Endothelial cell of umbilical vein (primary cell): ENCODE measurements around the gene SRGAP3. TPM values are rescaled to one million over a fixed set of nuclear protein-coding genes. Genes with fewer than 3 reads are reported as not detected.

Experiments used
- BruUV-seq: library from RNA; stranded (reverse); fragments of 400-500 nt; replicated peaks from 2 replicates; lab custom pipeline; 2021; lab: Mats Ljungman, UMichigan
- CTCF ChIA-PET: fragments of 300-600, 350-600 bp; sonication (Branson Sonifier 250); formaldehyde crosslinking; loops from one replicate; lab custom pipeline; 2021; ENCODE audit warnings: antibody characterized with exemption, inconsistent platforms; lab: Charles Lee
- POLR2A ChIA-PET: fragments of 300-600, 350-600 bp; sonication (Branson Sonifier 250); formaldehyde crosslinking; loops from one replicate; lab custom pipeline; 2021; ENCODE audit warnings: antibody characterized with exemption, inconsistent platforms; lab: Charles Lee
- DNase-seq: peaks from one replicate; pipeline ENCODE4 v3.0.0-alpha.2; 2011; ENCODE audit warnings: low read depth, low spot score
- FAIRE-seq: peaks from 2 replicates; lab custom pipeline; 2011; peaks lifted over from hg19 to GRCh38; lab: Jason Lieb, UNC
- H2AFZ ChIP-seq: 2 replicates; pipeline ENCODE4 v1.6.0; 2012; ENCODE audit warnings: low read depth, low read length, control low read depth, inconsistent platforms
- H3K27ac ChIP-seq: 2 replicates; pipeline ENCODE4 v1.5.1; 2011; ENCODE audit warnings: low read depth, mild to moderate bottlenecking, control low read depth, low read length, moderate library complexity; ENCODE audit not compliant: insufficient read depth
- H3K27me3 ChIP-seq, 2 experiments: 2 replicates each; pipeline versions ENCODE4 v1.6.0 to v1.6.1; 2011; ENCODE audit warnings: low read length in 2 of 2, mixed read lengths in 1 of 2; ENCODE audit not compliant: control insufficient read depth in 2 of 2, insufficient read depth in 2 of 2
- H3K36me3 ChIP-seq, 2 experiments: 2 replicates in 1 of 2; 3 replicates in 1 of 2; pipeline ENCODE4 v1.5.1; 2011; ENCODE audit warnings: low read length in 2 of 2, mild to moderate bottlenecking in 1 of 2, moderate library complexity in 1 of 2; ENCODE audit not compliant: control insufficient read depth in 2 of 2, insufficient read depth in 2 of 2; ENCODE audit errors: extremely low read depth in 1 of 2
- H3K4me1 ChIP-seq: 3 replicates; pipeline ENCODE4 v1.5.1; 2011; ENCODE audit warnings: mild to moderate bottlenecking, low read length; ENCODE audit not compliant: control insufficient read depth, insufficient read depth; ENCODE audit errors: extremely low read depth
- H3K4me2 ChIP-seq: 2 replicates; pipeline ENCODE4 v1.6.1; 2011; ENCODE audit warnings: low read length, control low read depth, mixed read lengths; ENCODE audit not compliant: insufficient read depth
- H3K4me3 ChIP-seq, 3 experiments: fragments of 200-600 bp in 1 of 3; sonication (generic), shearing (Covaris generic) in 1 of 3; replicated peaks in 1 of 3; 2 replicates each; pipeline ENCODE4 v1.5.1; 2011 to 2016; ENCODE audit warnings: control low read depth in 3 of 3, low read length in 3 of 3, mild to moderate bottlenecking in 2 of 3, inconsistent platforms in 1 of 3, low read depth in 1 of 3, moderate library complexity in 1 of 3; ENCODE audit not compliant: insufficient read depth in 1 of 3
- H3K79me2 ChIP-seq: 2 replicates; pipeline ENCODE4 v1.6.0; 2012; ENCODE audit warnings: low read length, inconsistent platforms; ENCODE audit not compliant: control insufficient read depth, insufficient read depth
- H3K9ac ChIP-seq: replicated peaks from 2 replicates; pipeline ENCODE3; 2011; ENCODE audit warnings: low read length, control low read depth; ENCODE audit not compliant: insufficient read depth; ENCODE audit errors: extremely low read depth
- H3K9me1 ChIP-seq: replicated peaks from 3 replicates; pipeline ENCODE4 v1.6.0; 2011; ENCODE audit warnings: mild to moderate bottlenecking, low read length; ENCODE audit not compliant: control insufficient read depth, insufficient read depth; ENCODE audit errors: extremely low read depth
- H3K9me3 ChIP-seq: replicated peaks from 2 replicates; pipeline ENCODE4 v1.5.1; 2012; ENCODE audit warnings: low read length, inconsistent platforms; ENCODE audit not compliant: control insufficient read depth, insufficient read depth
- H4K20me1 ChIP-seq: replicated peaks from 2 replicates; pipeline ENCODE3; 2011; ENCODE audit warnings: mild to moderate bottlenecking, low read length; ENCODE audit not compliant: control insufficient read depth, insufficient read depth; ENCODE audit errors: extremely low read depth
- CTCF ChIP-seq, 2 donors: IDR thresholded peaks; 1 replicate in 1 of 2; 2 replicates in 1 of 2; pipeline ENCODE4 v1.5.1; 2011; ENCODE audit warnings: low read length in 2 of 2, mild to moderate bottlenecking in 2 of 2, moderate library complexity in 2 of 2, control low read depth in 1 of 2, inconsistent platforms in 1 of 2, low read depth in 1 of 2; ENCODE audit not compliant: insufficient read depth in 1 of 2; ENCODE audit errors: extremely low read depth in 1 of 2
- EZH2 ChIP-seq: IDR thresholded peaks from 2 replicates; pipeline ENCODE4 v1.6.1; 2012; ENCODE audit warnings: borderline replicate concordance, low read depth, mild to moderate bottlenecking, moderate library complexity, low read length, inconsistent platforms; ENCODE audit not compliant: severe bottlenecking
- FOS ChIP-seq: IDR thresholded peaks from 2 replicates; pipeline ENCODE4 v1.6.1; 2011; ENCODE audit warnings: mild to moderate bottlenecking, low read length, moderate library complexity, borderline replicate concordance; ENCODE audit not compliant: insufficient read depth
- GATA2 ChIP-seq: IDR thresholded peaks from 2 replicates; pipeline ENCODE4 v1.7.0; 2011; ENCODE audit warnings: low read depth, mild to moderate bottlenecking, moderate library complexity, mixed read lengths, low read length; ENCODE audit not compliant: insufficient read length, insufficient read depth
- JUN ChIP-seq: IDR thresholded peaks from 2 replicates; pipeline ENCODE4 v1.6.1; 2011; ENCODE audit warnings: borderline replicate concordance, low read depth; ENCODE audit not compliant: insufficient read length, insufficient read depth
- MAX ChIP-seq: IDR thresholded peaks from 2 replicates; pipeline ENCODE4 v1.6.1; 2011; ENCODE audit not compliant: insufficient read depth, insufficient read length
- MYC ChIP-seq: IDR thresholded peaks from one replicate; pipeline ENCODE4 v1.6.1; 2011; ENCODE audit warnings: mild to moderate bottlenecking, low read depth, low read length
- POLR2A ChIP-seq: IDR thresholded peaks from 2 replicates; pipeline ENCODE4 v1.6.1; 2012; ENCODE audit warnings: low read depth, mild to moderate bottlenecking, control low read depth, low read length
- POLR2AphosphoS5 ChIP-seq: IDR thresholded peaks from 2 replicates; pipeline ENCODE4 v1.6.1; 2012; ENCODE audit warnings: low read depth, mild to moderate bottlenecking, control low read depth, low read length, moderate library complexity; ENCODE audit not compliant: insufficient read depth
- dilution Hi-C: fragments of 300-500 bp; cut with MboI; formaldehyde crosslinking; loops from one replicate; pipeline ENCODE4 v1.15.0; 2019; ENCODE audit warnings: low sequenced_read_pairs; ENCODE audit not compliant: extremely low pct_ligation_motif_present
- intact Hi-C: fragments of 100-400 bp; cut with micrococcal nuclease; formaldehyde crosslinking; loops from one replicate; pipeline ENCODE4 v1.10.0; 2022
- polyA plus RNA-seq, 4 experiments: library from polyadenylated mRNA; depleted of rRNA in 3 of 4; stranded (reverse) in 3 of 4; unstranded in 1 of 4; fragments of >200 nt; gene quantifications; 2 replicates each; pipeline versions ENCODE4 v1.2.1 to v1.2.3, GENCODE V29; 2011 to 2012; ENCODE audit warnings: missing spikeins in 1 of 4
- total RNA-seq: library from RNA; stranded (reverse); gene quantifications from 2 replicates; pipeline ENCODE4 v1.2.3, GENCODE V29; 2021

The SRGAP3 gene
- total and polyA plus RNA-seq, 2 donors (not counting 3 experiments of a cell fraction or from before 2014, with no cell fraction given) = 0.06 TPM; not detected in 1

- no peaks in the 10 kb centered on the region for H3K9me3 ChIP-seq
- no peak overlapping the region for H3K9ac ChIP-seq
- H3K4me2 ChIP-seq = no peak overlapping the region
- POLR2A ChIA-PET = no interaction called here
- H3K9me1 ChIP-seq = no peaks in the 10 kb centered on the region
- H3K4me1 ChIP-seq = peaks cover 22% of the 10 kb centered on the region
- peaks cover 6% of the 10 kb centered on the region for H3K79me2 ChIP-seq
- no peak overlapping the region for H3K27ac ChIP-seq
- H3K4me3 ChIP-seq = no peak overlapping the region
- H3K27me3 ChIP-seq = peaks cover 2 to 8% of the 10 kb centered on the region in 2 experiments
- dilution Hi-C loops = no loop called here
- H4K20me1 ChIP-seq = no peaks in the 10 kb centered on the region
- TF ChIP-seq POLR2A (no peak), MAX (no peak), EZH2 (no peak), POLR2AphosphoS5 (no peak), MYC (no peak), JUN (no peak), GATA2 (no peak), CTCF (IDR thresholded peaks at IDR 0.05; ENCODE audit: extremely low read depth in 1 of 2, insufficient read depth in 1 of 2, low read depth in 1 of 2, low read length in 2 of 2) (no peak), FOS (no peak)
- DNase-seq (no peak), FAIRE-seq (no peak)
- no peaks in the 10 kb centered on the region for H3K36me3 ChIP-seq
- intact Hi-C loops = loop anchor here (5.0 to 10.0 kb wide), 2 partner anchors 303 to 1995 kb away; no protein-coding TSS in a partner anchor
- no TSS peak for BruUV-seq
- CTCF ChIA-PET = interaction anchor here (1.2 to 1.9 kb wide), 2 partner anchors 198 to 335 kb away, joined by 3 to 5 read pairs; partner anchors contain the start of gene OXTR
- no peak overlapping the region for H2AFZ ChIP-seq
These were observed 281.9 kb downstream of the SRGAP3 start for GRCh38 chr3:8967553-8967952.
